ENCODE data around the gene DSG1.

Gene DSG1

DNA sequence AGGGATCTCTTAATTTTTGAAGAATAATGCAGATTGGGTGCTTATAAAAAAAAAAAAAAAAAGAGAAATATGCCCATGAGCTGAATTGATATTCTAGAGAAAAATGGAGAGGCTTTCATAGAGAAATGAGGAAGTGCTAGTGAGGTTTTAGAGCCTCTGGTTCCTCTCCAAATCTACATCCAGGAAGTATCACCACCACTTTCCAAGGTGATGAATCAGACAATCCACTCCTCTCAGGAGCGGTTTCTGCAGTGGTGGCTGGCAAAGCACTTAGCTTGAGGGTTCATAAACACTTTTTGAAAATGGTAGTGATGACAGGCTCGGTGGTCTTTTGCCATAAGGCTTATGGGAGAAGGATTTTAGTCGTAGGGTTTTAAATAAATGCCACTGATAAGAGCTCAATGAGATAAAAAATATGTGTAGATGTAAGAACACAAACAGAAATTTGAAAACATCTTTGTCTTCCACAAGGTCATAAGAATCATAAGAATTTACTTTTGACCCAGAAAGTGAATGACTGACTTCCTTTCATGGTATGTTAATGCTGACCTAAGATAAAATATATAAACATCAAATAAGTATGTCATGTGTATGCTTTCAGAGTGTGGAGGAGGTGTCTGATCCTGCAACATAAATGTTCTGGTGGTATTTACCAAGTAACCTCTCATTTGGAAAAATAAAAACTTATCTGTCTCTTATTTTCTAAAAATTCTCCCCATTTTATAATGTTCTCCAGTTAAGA is 42.1 kb upstream of the DSG1 start:
- Histone ChIP-seq H3K79me2 (ENCODE audit: low read length) (no peaks in the 10 kb centered on the region), H3K9me3 (replicated peaks; ENCODE audit: insufficient read depth, low read length) (no peaks in the 10 kb centered on the region), H3K4me3 (ENCODE audit: low read length) (no peak overlapping the region), H4K20me1 (ENCODE audit: insufficient read depth, low read length) (no peaks in the 10 kb centered on the region), H3K27me3 (replicated peaks; ENCODE audit: insufficient read depth, low read length) (no peaks in the 10 kb centered on the region), H3K9me2 (replicated peaks; ENCODE audit: insufficient read depth, low read length) (no peaks in the 10 kb centered on the region), H3K4me1 (ENCODE audit: low read length) (no peaks in the 10 kb centered on the region), H3F3A (ENCODE audit: insufficient read depth, low read length) (no peaks in the 10 kb centered on the region), H3K9ac (ENCODE audit: low read length) (no peak overlapping the region), H3K27ac (ENCODE audit: low read length) (no peak overlapping the region), H2AFZ (ENCODE audit: low read length) (no peak overlapping the region), H3K36me3 (replicated peaks; ENCODE audit: insufficient read depth, low read length) (no peaks in the 10 kb centered on the region), H3K4me2 (ENCODE audit: low read depth, low read length) (no peak overlapping the region)
- TF ChIP-seq EZH2 (optimal IDR thresholded peaks at IDR 0.05; ENCODE audit: low read depth, low read length) (no peak), EZH2phosphoT487 (IDR thresholded peaks at IDR 0.05; ENCODE audit: low read length) (no peak)
- TF ChIP-seq, protein P1, sequence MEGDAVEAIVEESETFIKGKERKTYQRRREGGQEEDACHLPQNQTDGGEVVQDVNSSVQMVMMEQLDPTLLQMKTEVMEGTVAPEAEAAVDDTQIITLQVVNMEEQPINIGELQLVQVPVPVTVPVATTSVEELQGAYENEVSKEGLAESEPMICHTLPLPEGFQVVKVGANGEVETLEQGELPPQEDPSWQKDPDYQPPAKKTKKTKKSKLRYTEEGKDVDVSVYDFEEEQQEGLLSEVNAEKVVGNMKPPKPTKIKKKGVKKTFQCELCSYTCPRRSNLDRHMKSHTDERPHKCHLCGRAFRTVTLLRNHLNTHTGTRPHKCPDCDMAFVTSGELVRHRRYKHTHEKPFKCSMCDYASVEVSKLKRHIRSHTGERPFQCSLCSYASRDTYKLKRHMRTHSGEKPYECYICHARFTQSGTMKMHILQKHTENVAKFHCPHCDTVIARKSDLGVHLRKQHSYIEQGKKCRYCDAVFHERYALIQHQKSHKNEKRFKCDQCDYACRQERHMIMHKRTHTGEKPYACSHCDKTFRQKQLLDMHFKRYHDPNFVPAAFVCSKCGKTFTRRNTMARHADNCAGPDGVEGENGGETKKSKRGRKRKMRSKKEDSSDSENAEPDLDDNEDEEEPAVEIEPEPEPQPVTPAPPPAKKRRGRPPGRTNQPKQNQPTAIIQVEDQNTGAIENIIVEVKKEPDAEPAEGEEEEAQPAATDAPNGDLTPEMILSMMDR (IDR thresholded peaks at IDR 0.05; ENCODE audit: low read length), result no peak
- no peak for DNase-seq

DNA sequence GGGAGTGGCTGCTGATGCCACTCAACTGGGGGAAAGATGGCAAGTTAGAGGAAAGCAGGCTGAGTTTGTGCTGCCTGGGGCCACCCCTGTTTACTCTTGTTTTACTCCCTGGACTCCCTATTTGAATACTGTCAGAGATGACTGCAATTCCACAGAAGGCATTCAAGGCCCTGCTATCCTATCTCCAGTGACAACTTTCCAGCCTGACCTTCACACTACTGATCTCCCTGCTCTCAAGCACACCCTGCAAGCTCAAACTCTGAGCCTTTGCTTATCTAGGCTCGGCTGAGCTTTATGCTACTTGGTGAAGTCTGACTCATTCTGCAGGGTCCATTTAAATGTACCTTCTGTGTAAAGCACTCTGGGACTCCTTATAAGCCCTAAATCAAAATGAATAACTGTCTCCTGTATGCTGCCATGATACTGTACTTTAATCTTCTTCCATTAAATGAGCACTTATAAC is 39.3 kb upstream of the DSG1 start:
- Histone ChIP-seq H2AFZ (ENCODE audit: low read length) (no peak overlapping the region), H3K4me1 (ENCODE audit: low read length) (no peaks in the 10 kb centered on the region), H3K79me2 (ENCODE audit: low read length) (no peaks in the 10 kb centered on the region)

DNA sequence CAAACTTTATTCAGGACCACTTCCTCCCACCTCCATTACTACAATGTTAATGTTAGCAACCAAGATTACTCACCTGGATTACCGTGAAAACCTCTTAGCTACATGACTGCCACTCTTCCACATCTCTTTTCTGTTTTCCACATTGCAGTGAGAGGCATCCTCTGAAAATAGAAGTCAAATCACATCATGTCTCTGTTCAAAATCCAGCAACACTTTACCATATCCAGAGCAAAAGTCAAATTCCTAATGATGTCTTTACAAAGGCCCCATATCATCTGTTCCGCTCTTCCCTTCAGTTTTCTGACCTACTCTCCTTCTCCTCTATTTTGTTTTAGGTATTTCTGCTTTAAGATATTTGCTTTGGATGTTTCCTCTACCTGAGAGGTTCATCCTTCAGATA is 37.5 kb upstream of the DSG1 start:
- Histone ChIP-seq H3K79me2 (ENCODE audit: low read length) (no peaks in the 10 kb centered on the region), H3K27me3 (replicated peaks; ENCODE audit: insufficient read depth, low read length) (no peaks in the 10 kb centered on the region), H3K9me3 (replicated peaks; ENCODE audit: insufficient read depth, low read length) (no peaks in the 10 kb centered on the region), H3K4me2 (ENCODE audit: low read depth, low read length) (no peak overlapping the region), H3K36me3 (replicated peaks; ENCODE audit: insufficient read depth, low read length) (no peaks in the 10 kb centered on the region), H4K20me1 (ENCODE audit: insufficient read depth, low read length) (no peaks in the 10 kb centered on the region), H3K9me2 (replicated peaks; ENCODE audit: insufficient read depth, low read length) (no peaks in the 10 kb centered on the region), H3K4me3 (ENCODE audit: low read length) (no peak overlapping the region), H3K27ac (ENCODE audit: low read length) (no peak overlapping the region), H3F3A (ENCODE audit: insufficient read depth, low read length) (no peaks in the 10 kb centered on the region), H2AFZ (ENCODE audit: low read length) (no peak overlapping the region), H3K4me1 (ENCODE audit: low read length) (no peaks in the 10 kb centered on the region), H3K9ac (ENCODE audit: low read length) (no peak overlapping the region)
- DNase-seq, result no peak
- TF ChIP-seq, protein P1 (IDR thresholded peaks at IDR 0.05; ENCODE audit: low read length), result no peak
- TF ChIP-seq EZH2phosphoT487 (IDR thresholded peaks at IDR 0.05; ENCODE audit: low read length) (no peak), EZH2 (optimal IDR thresholded peaks at IDR 0.05; ENCODE audit: low read depth, low read length) (no peak)

More for the DNA sequence above, 39.3 kb upstream of the DSG1 start:
- H3K9me3 ChIP-seq (replicated peaks; ENCODE audit: insufficient read depth, low read length), result no peaks in the 10 kb centered on the region
- no peak for DNase-seq
- no peak overlapping the region for H3K9ac ChIP-seq (ENCODE audit: low read length)
- no peak overlapping the region for H3K27ac ChIP-seq (ENCODE audit: low read length)
- no peaks in the 10 kb centered on the region for H3K9me2 ChIP-seq (replicated peaks; ENCODE audit: insufficient read depth, low read length)
- TF ChIP-seq EZH2phosphoT487 (IDR thresholded peaks at IDR 0.05; ENCODE audit: low read length) (no peak), EZH2 (optimal IDR thresholded peaks at IDR 0.05; ENCODE audit: low read depth, low read length) (no peak)
- TF ChIP-seq, protein P1 (IDR thresholded peaks at IDR 0.05; ENCODE audit: low read length), result no peak
- H3F3A ChIP-seq (ENCODE audit: insufficient read depth, low read length), result no peaks in the 10 kb centered on the region
- H3K27me3 ChIP-seq (replicated peaks; ENCODE audit: insufficient read depth, low read length), result no peaks in the 10 kb centered on the region
- H3K4me3 ChIP-seq (ENCODE audit: low read length), result no peak overlapping the region
- H4K20me1 ChIP-seq (ENCODE audit: insufficient read depth, low read length), result no peaks in the 10 kb centered on the region
- no peak overlapping the region for H3K4me2 ChIP-seq (ENCODE audit: low read depth, low read length)
- no peaks in the 10 kb centered on the region for H3K36me3 ChIP-seq (replicated peaks; ENCODE audit: insufficient read depth, low read length)
